A549 treated with Hydrocortisone at 1 μM for 4 hours (cell line): ENCODE measurements around the gene SRPRA. TPM values are rescaled to one million over a fixed set of nuclear protein-coding genes. Genes with fewer than 3 reads are reported as not detected.

Source experiments
- total RNA-seq: library from RNA; stranded (reverse); fragments of 200-300 nt; extraction: Qiagen RNA extraction; gene quantifications from 5 replicates; pipeline ENCODE4 v1.2.3, GENCODE V29; 2022

The SRPRA gene
- total RNA-seq: 57.3 to 65.2 TPM (median 59.8 TPM) in 5 replicates

GRCh38 chr11:126268708-126269579 is at the start of gene SRPRA, which contains the start of gene FOXRED1:
Gene SRPRA (minus strand): TSS chr11:126268895. CDS start chr11:126268804, 91 bp downstream.
Gene FOXRED1 (plus strand): TSS chr11:126269154. CDS start chr11:126269207, 53 bp downstream.

GRCh38 chr11:126303623-126304456 is 35.1 kb upstream of the SRPRA start, which contains the start of gene DCPS:
Gene DCPS (plus strand): TSS chr11:126304060. CDS start chr11:126304081, 21 bp downstream.

GRCh38 chr11:126282736-126283591 is 14.3 kb upstream of the SRPRA start, which contains the start of gene TIRAP:
Gene TIRAP (plus strand): TSS chr11:126283093. CDS start chr11:126290895, 7,802 bp downstream.

Other genes with a start within 250 kb of the SRPRA start
- 1.6 to 2.5 TPM (median 2.0 TPM) in 5 replicates for gene CDON, start 206.0 kb downstream of the SRPRA start, total RNA-seq
- gene RPUSD4, start 57.2 kb downstream of the SRPRA start, total RNA-seq: 16.3 to 18.3 TPM (median 17.0 TPM) in 5 replicates
- gene FAM118B, start 57.1 kb downstream of the SRPRA start, total RNA-seq: 14.4 to 18.4 TPM (median 15.8 TPM) in 5 replicates
- gene FOXRED1, start 259 bp upstream of the SRPRA start, total RNA-seq: 22.1 to 24.3 TPM (median 22.7 TPM) in 5 replicates
- gene TIRAP, start 14.2 kb upstream of the SRPRA start, total RNA-seq: 5.4 to 7.3 TPM (median 6.2 TPM) in 5 replicates
- 17.3 to 18.5 TPM (median 17.5 TPM) in 5 replicates for gene DCPS, start 35.2 kb upstream of the SRPRA start, total RNA-seq
- 28.3 to 31.3 TPM (median 28.9 TPM) in 5 replicates for gene ST3GAL4, start 86.8 kb upstream of the SRPRA start, total RNA-seq